Heart right ventricle (tissue), 16 donors: ENCODE data around the gene LRP1B. TPM values are rescaled to one million over a fixed set of nuclear protein-coding genes. Genes with fewer than 3 reads are reported as not detected.

ENCODE experiments used
- ATAC-seq, 8 donors: fragments of 200-7000 bp; cut with Tn5 transposase; one replicate each; pipeline ENCODE4 v1.9.1; 2020; ENCODE audit warnings: mild to moderate bottlenecking in 8 of 8, moderate library complexity in 8 of 8, moderate number of reproducible peaks in 1 of 8
- DNase-seq, 2 donors: peaks; one replicate each; pipeline ENCODE4 v3.0.0-alpha.2; 2020
- H3K27ac ChIP-seq, 10 donors: fragments of 200-600 bp; sonication (generic) in 2 of 10; one replicate each; pipeline versions ENCODE4 v1.5.0 to v1.8.0; 2020 to 2022; ENCODE audit warnings: mild to moderate bottlenecking in 3 of 10
- H3K27me3 ChIP-seq, 7 donors: fragments of 200-600 bp; one replicate each; pipeline ENCODE4 v1.8.0; 2021 to 2022; ENCODE audit warnings: mild to moderate bottlenecking in 2 of 7
- H3K36me3 ChIP-seq, 9 donors: fragments of 200-600 bp; sonication (generic) in 1 of 9; one replicate each; pipeline versions ENCODE4 v1.5.0 to v1.8.0; 2020 to 2022; ENCODE audit warnings: mild to moderate bottlenecking in 2 of 9
- H3K4me1 ChIP-seq, 9 donors: fragments of 200-600 bp; sonication (generic) in 1 of 9; one replicate each; pipeline versions ENCODE4 v1.5.0 to v1.8.0; 2020 to 2022; ENCODE audit warnings: mild to moderate bottlenecking in 4 of 9
- H3K4me3 ChIP-seq, 10 donors: fragments of 200-600 bp; sonication (generic) in 2 of 10; one replicate each; pipeline versions ENCODE4 v1.5.0 to v1.8.0; 2020 to 2022; ENCODE audit warnings: mild to moderate bottlenecking in 7 of 10, moderate library complexity in 2 of 10
- H3K9me3 ChIP-seq, 11 donors: fragments of 200-600 bp in 10 of 11; sonication (generic) in 2 of 11; one replicate each; pipeline versions ENCODE4 v1.5.0 to v1.8.0; 2013 to 2022; ENCODE audit warnings: mild to moderate bottlenecking in 2 of 11, control low read depth in 1 of 11, moderate library complexity in 1 of 11
- CTCF ChIP-seq, 9 donors: fragments of 200-600 bp; sonication (generic) in 2 of 9; IDR thresholded peaks; one replicate each; pipeline versions ENCODE4 v1.5.0 to v1.8.0; 2021 to 2022; ENCODE audit warnings: antibody characterized with exemption in 9 of 9, mild to moderate bottlenecking in 5 of 9, moderate library complexity in 1 of 9
- WGBS, 2 donors: extraction: QIAGEN DNeasy Blood & Tissue Kit; methylation state at CpG; one replicate each; pipeline ENCODE4 v1.1.7; 2013; ENCODE audit warnings: inconsistent platforms in 1 of 2; 5-methylcytosine and 5-hydroxymethylcytosine counted together
- intact Hi-C, 10 donors: fragments of 100-400 bp; cut with DNase I; formaldehyde crosslinking; loops; one replicate each; pipeline versions ENCODE4 v1.11.1 to v1.14.2; 2022
- polyA plus RNA-seq, 2 donors: library from polyadenylated mRNA; stranded (reverse); fragments of 200-250 nt; gene quantifications; one replicate each; pipeline ENCODE4 v1.2.3, GENCODE V29; 2013
- total RNA-seq, 10 donors: library from RNA; stranded (reverse); fragmentation: NEBNext Ultra II Directional in 3 of 10; extraction: Animal tissue kit (Norgen Biotek cat#: 25700) in 3 of 10; gene quantifications; one replicate each; pipeline versions ENCODE4 v1.2.1 to v1.2.4, GENCODE V29; 2021 to 2023
- donor health status: Arrhythmogenic right ventricular cardiomyopathy.
- donor health status: ischemic (EF 13 %, LVEDD 7.1; RV severe dilation, severe dysfunction).
- donor health status: healthy with polysubstance abuse.
- donor health status: DM: no; HTN: yes; CAD: no.
- donor health status: DM: no; HTN: no; CAD: no.
- donor health status: ischemic (EF 25% LVEDD 6.9; RV normal size, moderate dysfunction).
- donor health status: ischemic (EF 25% LVEDD 5.7; RV mildly dilated, moderate dysfunction).
- donor health status: healthy.
- donor health status: DM: yes; HTN: yes; CAD: no.
- donor health status: Ischemic cardiomyopathy.
- donor health status: ischemic (EF 35%, LVEDD 5.7; RV mildly dilated, moderate dysfunction).
- donor health status: nonischemic (EF 11% LVEDD 7.7; RV severe dilation, severe dysfunction).
- donor health status: DM: yes; HTN: yes; CAD: no.
- donor health status: PGD.
- donor health status: ischemic (EF 29% LVEDD 5.4; RV normal size, mild dysfunction).
- donor health status: nonischemic (EF 23%, LVEDD 6.1; RV moderate dilation, normal function).

Gene LRP1B
- total and polyA plus RNA-seq, 12 donors: 0.02 to 0.27 (median 0.14) TPM; not detected in 1

DNA sequence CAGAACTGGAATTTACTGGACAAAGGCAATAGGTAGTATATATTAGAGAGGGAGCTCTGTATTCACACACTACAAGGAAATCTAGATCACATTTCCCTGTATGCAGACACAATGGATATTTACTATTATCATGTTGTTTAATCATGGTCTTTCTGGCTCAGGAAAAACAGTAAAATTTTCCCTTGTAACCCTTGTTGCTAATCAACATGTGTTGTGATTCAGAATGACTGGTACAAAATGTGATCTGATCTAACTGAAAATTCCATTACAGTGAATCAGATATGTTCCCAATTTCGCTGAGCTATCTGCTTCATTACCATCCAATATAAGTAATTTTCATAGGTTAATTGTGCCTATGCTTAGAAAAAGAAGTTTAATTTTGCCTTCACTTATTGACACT, 1109.7 kb downstream of the LRP1B start:
- no peaks in the 10 kb centered on the region for H3K9me3 ChIP-seq
- H3K4me3 ChIP-seq: no peak overlapping the region
- DNase-seq (no peak), ATAC-seq (no peak)
- H3K27me3 ChIP-seq: no peaks in the 10 kb centered on the region
- no peak for TF ChIP-seq CTCF (IDR thresholded peaks at IDR 0.05)
- no peak overlapping the region for H3K27ac ChIP-seq
- no peaks in the 10 kb centered on the region for H3K36me3 ChIP-seq
- intact Hi-C loops: no loop called here
- peaks cover 0 to 2% (median 0%) of the 10 kb centered on the region in 9 donors for H3K4me1 ChIP-seq
- 76 to 86% methylated on average over 1 of the region's 1 CpG for WGBS, 2 donors

DNA sequence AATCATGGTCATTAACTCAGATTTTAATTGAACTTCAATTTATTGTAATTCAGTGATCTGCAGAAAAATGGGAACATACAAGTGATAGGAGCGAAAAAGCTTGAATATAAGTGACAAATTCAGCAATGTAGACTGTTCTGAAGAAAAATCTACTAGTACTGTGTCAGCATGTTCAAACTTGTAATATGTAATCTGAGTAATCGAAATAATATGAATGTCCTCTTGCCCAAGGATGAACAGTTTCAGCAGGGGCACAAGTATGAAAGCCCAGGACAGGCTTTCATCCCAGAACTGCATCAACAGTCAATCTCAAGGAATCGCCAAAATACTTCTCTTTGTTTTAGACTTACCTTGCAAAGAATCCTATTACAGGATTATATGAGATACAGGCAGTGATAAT, 1110.5 kb downstream of the LRP1B start:
- Histone ChIP-seq H3K9me3 (no peaks in the 10 kb centered on the region), H3K27me3 (no peaks in the 10 kb centered on the region), H3K4me1 (peaks cover 0 to 7% (median 0%) of the 10 kb centered on the region in 9 donors), H3K4me3 (no peak overlapping the region), H3K27ac (no peak overlapping the region), H3K36me3 (no peaks in the 10 kb centered on the region)
- no peak for TF ChIP-seq CTCF (IDR thresholded peaks at IDR 0.05)
- WGBS, 2 donors: 85 to 90% methylated on average over 3 of the region's 3 CpGs
- DNase-seq (no peak), ATAC-seq (no peak)
- intact Hi-C loops: no loop called here

DNA sequence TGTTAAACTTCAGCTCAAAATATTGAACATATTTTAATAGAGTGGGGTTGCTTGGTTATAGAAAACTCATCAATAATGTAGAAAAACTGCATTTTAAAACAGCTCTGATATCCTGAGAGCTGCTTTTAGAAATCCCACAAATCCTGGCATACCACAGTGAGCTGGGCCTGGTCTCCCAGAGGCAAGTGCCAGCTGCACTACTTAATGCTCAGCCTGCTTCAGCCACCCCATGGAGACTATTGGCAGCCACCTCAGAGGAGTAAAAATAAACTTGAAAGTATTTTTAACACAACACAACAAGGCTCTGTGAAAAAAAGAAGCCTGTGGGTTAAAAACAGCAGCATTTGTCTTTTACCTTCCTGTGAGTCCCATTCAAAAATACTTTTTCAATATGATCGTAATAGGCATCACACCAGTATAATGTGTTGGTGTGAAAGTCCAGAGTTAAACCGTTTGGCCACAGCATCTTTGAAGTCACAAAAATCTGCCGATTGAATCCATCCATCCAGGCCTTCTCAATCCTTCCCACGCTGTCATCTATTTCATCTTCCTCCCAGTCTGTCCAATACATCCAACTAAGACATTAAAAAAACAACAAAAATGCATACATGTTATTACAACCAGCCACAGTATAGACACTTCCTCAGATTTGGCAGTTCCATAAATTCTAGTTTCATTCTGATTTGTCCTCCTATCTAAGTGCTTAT, 1115.3 kb downstream of the LRP1B start:
- no peak for TF ChIP-seq CTCF (IDR thresholded peaks at IDR 0.05)
- no peaks in the 10 kb centered on the region for H3K36me3 ChIP-seq
- H3K9me3 ChIP-seq: no peaks in the 10 kb centered on the region
- no peaks in the 10 kb centered on the region for H3K27me3 ChIP-seq
- ATAC-seq: peak; percentile 86 to 98 (median 94)
- peak overlapping the region in 6 of 10 donors; percentile 11 to 64 (median 60) for H3K27ac ChIP-seq
- 36 to 44% methylated on average over 4 of the region's 4 CpGs for WGBS, 2 donors
- H3K4me3 ChIP-seq: no peak overlapping the region
- peak; percentile 14 to 51 for DNase-seq
- intact Hi-C loops: no loop called here
- peaks cover 0 to 15% (median 0%) of the 10 kb centered on the region in 9 donors for H3K4me1 ChIP-seq

DNA sequence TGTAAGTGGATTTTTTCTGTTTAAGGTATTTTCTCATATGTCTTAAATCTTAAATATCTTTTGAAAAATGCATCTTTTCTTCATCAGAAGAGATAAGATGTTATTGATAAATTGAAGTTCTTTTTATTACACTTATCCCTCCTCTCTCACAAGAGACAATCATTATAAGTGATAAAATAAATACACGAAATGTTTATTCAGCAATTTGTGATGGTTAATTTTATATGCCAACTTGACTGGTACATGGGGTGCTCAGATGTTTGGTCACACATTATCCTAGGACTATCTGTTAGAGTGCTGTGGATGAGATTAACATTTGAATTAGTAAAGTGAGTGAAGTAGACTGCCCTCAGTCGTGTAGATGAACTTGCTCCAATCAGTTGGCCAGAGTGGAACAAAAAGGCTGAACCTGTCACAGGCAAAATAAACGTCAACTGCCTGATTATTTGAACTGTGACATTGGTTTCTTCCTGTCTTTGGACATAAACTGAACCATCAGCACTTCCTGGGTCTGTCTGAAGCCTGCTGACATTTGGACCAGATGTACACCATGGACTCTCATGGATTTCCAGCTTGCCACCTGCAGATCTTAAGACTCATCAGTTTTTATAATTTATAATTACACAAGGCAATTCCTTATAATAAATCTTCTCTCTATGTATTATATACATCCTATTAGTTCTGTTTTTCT, 1126.7 kb downstream of the LRP1B start:
- Histone ChIP-seq H3K4me3 (no peak overlapping the region), H3K36me3 (no peaks in the 10 kb centered on the region), H3K4me1 (no peaks in the 10 kb centered on the region), H3K27ac (no peak overlapping the region), H3K9me3 (no peaks in the 10 kb centered on the region), H3K27me3 (no peaks in the 10 kb centered on the region)
- no peak for DNase-seq
- intact Hi-C loops: no loop called here
- no peak for TF ChIP-seq CTCF (IDR thresholded peaks at IDR 0.05)
- 52 to 54% methylated on average over 3 of the region's 3 CpGs for WGBS, 2 donors
- ATAC-seq: no peak
